GM21737 (cell line): Measurements from ENCODE around the gene CYP46A1.

ENCODE experiments used
- ATAC-seq: cut with Tn5 transposase; IDR thresholded peaks from one replicate; pipeline ENCODE4 v1.9.1; 2021; ENCODE audit warnings: mild to moderate bottlenecking, moderate library complexity; ENCODE audit not compliant: unreplicated experiment

Gene CYP46A1

DNA sequence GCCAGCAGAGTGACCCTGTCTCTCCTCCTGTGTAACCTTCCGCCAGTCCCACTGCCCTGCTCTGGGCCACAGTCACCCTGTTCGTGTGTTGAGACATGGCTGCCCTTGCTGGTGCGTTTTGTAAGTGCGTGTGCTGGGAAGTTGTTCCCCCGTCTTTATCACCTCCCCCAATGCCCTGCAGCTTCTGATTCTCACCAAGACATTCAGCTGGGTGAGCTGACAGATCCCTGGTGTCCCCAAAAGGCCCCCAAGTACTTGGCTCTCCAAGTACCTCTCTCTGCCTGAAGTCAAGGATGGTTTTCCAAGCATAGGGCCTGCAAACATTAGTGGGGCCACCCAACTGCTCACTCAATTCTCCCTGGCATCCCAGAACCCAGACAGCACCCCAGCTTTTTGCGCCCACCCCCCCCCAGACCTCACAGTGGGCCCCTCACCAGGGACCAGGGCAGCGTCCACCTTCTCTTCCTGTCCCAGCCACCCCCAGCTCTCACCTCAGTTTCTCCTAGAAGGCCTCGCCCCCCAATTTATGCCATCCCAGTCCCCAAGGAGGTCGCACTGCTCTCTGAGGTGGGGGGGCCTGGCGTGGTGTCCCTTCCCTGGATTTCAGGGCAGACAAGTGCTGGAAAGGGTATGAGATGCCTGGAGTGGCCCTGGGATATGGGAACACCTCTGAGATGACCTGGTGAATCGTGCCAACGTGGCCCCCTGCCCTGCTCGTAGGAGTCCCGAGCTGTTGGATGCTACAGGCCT, 57.3 kb downstream of the CYP46A1 start:
- no peak for ATAC-seq

DNA sequence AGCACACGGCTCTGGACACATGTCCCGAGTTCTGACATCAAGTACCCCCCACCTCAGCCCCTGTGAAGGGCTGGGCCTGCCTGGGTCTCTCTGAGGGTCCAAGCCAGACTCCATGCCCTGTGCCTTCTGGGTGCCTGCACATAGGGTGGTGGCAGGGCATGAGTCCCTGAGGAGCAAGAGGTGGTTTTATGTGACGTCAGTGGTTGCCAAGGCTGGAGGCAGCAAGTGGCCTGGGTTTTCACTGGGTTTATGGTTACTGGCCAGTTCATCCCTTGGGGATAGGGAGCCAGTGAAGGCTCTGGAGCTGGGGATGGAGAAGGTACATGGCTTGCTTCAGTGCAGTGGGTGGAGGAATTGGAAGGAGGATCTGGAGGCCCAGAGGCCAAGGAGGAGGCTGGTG, 58.0 kb downstream of the CYP46A1 start:
- ATAC-seq = no peak

DNA sequence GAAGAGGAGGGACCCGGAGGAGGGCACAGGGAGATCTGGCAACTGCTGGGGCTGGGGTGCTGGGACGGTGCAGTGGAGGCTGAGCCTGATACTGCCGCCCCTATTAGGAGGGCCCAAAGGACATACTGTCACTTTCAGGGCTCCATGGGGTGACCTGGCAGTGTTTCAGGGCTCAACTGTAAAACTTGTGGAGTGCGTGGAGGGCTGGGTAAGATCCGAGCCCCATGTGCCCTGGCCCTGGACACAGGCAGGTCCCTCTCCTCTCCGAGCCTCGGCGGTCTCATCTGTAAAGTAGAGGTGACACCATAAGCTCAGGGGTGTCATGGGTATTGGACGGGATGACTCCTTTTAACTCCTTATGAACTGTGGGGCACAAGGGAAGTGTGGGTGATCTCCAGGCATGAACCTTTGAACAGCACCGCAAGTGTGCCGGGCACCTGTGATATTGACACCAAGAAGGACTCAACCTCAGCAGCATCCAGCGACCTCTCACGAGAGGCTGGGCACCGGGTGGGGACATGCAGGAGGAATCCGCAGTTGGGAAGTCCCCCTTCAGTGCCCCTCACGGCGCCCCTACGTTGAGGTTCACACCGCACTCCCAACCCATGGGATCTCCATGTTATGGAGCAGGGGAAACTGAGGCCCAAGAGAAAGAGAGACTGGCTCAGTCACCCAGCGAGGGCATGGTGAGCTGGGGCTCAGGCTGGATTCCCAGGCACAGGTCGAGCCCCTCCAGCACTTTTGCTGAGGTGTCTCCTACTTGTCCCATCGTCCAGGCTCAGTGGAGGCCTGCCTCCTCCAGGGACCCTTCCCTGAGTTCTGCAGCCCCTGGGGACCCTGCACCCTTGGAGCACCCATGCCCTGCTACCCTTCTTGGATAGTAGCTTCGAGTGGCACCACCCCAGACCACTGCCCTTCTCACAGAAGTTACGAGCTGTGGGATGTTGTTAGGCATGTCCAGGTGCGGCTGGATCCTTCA, 58.7 kb downstream of the CYP46A1 start:
- no peak for ATAC-seq

DNA sequence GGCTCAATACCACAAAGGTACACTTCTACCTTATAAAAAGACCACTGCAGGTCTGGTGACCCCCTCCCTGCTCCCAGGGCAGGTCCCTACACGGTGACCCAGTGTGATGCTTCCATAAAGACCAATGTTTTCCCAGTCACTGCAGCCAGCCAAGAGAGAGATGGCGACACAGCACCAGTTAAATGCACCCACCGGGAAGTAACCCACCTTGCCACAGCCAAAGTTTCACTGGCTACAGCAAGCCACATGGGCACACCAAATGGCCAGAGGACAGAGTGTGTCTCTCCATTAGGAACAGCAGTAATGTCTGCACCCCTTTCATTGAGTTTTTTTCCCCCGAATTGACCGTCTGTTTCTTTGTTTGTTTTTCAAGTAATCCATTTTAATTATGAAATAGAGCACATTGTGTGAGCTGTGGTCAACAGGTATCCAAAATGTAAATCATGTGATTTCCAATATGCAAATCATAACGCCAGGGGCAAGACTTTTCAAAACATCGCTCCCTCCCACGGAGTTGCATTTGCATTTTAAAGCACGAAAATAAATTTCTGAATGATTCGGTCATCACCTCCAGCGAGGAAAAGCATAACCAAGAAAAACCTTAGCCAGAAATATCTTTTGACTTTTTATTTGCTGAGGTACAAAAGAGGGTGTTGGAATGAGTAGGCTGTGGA, 60.2 kb downstream of the CYP46A1 start:
- ATAC-seq = no peak

DNA sequence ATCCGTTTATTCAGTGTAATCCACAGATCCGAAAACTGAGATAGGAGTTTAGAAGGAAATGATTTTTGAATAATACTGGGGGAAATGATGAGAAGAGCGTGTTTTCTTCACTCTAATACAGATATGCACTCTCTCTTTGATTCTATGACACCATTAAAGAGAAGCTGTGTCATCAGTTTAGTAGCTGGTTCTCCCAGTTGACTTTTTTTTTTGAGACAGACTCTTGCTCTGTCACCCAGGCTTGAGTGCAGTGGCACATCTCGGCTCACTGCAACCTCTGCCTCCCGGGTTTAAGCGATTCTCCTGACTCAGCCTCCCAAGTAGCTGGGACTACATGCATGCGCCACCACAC, 60.8 kb downstream of the CYP46A1 start:
- no peak for ATAC-seq

DNA sequence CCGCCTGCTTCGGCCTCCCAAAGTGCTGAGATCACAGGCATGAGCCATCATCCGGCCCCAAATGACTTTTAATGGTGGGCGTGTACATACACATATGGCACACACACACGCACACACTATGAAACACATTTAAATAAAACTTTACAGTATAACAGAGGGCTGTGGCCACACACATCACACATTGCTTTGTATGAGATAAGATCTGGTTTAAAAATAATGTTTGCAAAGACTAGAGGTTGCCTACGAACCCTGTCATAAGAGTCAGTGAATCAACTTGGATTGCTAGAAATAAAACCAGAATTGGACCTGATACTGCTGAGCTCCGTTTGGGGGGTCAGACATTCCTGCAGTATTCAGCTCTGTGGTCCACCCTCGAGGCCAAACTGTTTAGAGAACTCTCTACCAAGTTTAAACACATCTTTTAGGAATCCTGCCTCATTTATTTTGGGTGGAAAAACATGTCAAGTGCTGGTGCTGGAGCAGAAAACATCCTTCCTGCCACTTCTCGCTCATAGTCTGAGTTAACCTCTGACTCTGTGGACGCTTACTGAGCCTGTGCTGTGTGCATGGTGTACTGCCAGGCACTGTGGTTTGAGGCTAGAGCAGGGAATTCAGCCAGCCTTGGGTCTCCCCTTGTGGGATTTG, 61.3 kb downstream of the CYP46A1 start:
- ATAC-seq = no peak

DNA sequence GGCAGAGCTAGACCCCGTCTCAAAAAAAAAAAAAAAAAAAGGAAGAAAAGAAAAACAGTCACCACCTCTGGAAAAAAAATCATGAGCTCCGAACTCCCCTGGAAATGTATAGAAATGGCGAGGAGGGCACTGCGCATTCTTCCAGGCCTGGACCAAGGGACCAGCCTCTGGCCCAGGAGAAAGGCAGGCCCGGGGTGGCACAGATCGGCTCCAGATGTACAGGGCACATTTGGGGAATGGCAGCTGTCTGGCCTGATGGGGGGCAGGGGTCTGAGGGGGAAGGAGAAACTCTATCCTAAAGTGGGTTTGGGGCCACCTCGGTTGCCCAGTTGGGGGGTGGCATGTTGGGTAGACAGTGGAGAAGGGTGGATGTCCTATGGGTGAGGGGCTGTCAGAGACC, 63.1 kb downstream of the CYP46A1 start:
- ATAC-seq = no peak

DNA sequence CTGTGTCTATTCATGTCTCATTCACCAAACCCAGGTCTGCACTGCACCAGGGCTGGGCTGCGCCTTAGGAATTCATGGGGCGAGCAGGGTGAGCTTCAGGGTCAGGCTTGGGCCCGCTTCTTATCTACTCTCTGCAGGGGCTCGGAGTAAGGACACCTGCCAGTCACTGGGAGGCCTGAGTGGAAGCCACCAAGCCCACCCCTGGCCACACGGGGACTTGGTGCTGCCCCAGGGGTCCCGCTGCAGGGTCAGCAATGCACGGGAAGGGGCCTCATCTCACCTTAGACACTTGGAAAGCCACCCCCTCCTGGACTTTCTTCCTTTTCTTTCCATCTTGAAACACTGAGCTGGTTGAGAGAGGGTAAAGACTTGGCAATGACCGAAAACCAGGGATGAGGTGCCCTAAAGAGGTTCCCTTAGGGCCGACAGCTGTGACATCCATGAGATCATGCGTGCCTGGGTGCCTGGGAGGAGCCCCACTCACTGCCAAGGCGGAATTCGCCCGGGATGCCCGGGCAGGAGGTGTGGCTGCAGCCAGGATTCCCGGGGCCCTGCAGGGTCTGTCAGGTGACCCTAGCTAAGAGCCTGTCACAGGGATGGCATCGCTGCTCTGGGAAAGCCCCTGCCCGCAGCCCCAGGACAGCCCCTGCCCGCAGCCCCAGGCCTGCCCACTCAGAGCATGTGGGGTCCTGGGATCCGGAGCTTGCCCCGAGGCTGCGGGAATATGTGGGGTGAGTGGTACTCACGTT, 63.7 kb downstream of the CYP46A1 start:
- no peak for ATAC-seq

DNA sequence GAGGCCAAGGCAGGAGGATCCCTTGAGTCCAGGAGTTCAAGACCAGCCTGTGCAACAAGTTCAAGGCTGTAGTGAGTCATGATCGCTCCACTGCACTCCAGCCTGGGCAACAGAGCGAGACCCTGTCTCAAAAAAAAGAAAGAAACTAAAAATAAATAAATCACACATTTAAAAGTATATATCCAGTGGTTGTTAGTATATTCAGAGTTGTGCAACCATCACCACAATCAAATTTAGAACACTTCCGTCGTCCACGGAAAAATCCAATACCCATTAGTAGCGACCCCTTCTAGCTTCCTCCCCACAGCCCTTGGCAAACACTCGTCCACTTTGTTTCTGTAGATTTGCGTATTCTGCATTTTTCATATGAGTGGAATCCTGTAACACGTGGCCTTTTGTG, 64.4 kb downstream of the CYP46A1 start:
- ATAC-seq = no peak

DNA sequence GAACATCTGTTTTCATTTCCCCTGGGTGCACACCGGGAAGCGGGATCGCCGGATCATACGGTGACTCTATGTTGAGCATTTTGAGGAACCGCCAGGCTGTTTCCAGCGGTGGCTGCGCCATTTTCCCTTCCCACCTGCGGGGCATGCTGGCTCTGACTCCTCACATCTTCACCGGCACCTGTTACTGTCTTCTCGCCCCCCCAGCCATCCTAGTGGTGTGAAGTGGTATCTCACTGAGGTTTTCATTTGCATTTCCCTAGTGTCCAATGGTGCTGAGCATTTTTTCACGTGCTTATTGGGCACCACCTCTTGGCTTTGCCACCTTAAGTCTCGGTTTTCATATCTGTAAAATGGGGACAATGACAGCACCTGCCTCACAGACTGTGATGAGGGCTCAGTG, 65.0 kb downstream of the CYP46A1 start:
- ATAC-seq = no peak

DNA sequence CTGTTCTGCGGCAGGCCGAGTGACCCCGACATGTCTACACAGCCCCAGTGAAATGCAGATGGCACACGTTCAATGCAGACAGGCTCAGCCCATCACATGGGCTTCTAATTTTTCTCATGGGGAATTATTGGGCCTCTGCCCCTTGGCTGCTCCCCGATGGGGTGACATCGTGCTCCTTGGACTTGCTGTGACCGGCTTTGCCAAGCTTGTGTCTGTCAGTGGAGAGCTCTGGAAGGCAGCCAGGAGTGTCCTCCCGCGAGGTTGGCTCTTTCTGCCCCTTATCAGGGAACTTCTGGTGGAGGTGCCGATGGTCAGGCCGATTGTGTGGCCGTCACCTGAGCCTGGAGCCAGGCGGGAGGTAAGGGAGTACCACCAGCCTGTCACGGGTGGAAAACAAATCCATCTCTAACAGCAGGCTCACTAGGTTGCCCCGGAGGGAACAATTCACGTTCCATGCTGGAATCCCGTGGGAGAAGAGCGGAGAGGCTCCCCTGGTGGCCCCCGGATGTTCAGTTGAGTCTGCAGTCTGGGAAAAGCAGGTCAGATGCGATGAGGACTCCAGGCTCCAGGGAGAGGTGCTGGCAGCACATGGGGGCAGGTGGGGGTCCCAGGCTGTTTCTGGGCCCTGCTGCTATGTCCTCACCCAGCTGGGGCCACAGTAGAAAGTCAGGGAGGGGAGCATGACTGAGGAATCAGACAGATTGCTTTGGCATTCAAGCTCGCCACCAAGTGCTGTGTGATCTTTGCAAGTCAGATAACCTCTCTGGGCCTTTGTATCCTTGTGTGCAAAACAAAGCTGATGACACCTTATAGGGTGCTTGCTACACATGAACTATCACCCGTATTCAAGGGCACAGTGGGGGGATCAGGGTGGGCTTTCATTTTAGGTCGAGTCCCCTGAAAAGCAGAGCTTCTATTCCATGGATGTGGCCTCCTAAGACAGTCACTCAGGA, 65.9 kb downstream of the CYP46A1 start:
- ATAC-seq = no peak

DNA sequence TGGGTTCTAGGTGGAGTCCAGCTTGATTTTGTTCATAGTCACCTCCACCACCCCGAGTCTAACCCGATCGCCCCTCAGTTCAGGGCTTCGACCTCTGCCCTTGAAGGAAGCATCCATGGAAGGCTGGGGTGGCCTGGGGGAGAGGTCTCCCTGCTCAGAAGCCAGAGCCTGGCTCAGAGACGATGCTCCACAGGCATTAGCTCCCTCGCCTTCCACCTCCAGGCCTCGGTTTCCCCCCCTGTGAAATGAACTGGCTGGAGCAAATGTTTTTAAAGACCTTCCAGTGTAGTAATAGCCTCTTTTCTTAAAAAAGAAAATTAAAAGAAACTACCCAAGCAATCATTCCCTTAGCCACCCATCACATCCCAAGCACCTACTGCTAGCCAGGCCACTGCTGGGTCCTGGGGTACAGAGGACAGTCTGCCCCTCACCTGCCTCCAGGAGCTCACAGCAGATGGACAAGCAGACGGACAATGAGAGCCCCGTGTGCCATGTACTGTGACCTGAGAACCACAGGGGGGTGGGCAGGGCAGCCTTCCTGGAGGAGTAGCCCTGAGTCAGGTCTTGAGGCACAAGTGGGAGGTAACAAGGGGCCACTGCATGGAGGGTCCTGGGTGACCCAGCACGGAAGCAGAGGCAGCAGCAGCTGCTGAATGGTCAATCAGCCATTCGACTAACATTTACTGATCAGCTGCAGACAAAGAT, 66.8 kb downstream of the CYP46A1 start:
- no peak for ATAC-seq

DNA sequence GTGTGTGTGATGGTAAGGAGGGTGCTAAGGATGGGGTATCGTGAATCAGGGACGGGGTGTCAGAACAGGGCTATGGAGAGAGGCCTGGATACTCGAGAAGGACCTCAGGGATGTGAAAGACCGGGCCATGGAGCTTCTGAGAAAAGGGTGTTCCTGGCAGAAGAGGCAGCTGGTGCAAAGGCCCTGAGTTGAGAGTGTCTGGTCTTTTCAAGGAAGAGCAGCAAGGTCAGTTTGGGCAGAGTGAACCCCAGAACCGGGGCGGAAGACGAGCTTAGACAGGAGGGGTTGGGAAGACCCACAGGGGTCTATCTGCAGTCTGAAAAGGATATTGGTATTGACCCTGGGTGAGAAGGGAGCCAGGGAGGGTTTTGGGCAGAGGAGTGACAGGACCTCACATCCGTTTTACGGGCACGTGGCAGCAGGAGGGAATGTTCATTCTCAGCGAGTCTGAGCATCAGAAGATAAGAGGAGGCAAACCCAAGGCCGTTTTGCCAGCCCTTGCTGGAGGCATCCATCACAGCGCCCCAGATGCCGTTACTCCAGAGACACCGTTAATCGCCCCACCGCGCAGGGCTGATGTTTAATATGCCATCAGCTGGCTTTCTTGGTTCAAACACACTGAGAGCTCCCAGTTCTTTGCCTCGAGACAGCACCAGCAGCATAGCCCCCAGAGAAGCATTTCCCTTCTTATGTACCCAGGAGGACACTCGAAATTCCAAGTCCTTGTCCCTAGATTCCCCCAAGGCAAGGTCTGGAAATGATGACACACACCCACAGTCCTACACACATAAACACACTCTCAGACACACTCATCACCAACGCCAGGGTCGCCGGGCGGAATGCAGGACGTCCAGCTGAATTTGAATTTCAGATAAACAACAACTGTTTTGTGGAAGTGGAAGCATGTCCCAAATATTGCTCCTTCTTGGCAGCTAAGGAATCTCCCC, 67.7 kb downstream of the CYP46A1 start:
- ATAC-seq = no peak

DNA sequence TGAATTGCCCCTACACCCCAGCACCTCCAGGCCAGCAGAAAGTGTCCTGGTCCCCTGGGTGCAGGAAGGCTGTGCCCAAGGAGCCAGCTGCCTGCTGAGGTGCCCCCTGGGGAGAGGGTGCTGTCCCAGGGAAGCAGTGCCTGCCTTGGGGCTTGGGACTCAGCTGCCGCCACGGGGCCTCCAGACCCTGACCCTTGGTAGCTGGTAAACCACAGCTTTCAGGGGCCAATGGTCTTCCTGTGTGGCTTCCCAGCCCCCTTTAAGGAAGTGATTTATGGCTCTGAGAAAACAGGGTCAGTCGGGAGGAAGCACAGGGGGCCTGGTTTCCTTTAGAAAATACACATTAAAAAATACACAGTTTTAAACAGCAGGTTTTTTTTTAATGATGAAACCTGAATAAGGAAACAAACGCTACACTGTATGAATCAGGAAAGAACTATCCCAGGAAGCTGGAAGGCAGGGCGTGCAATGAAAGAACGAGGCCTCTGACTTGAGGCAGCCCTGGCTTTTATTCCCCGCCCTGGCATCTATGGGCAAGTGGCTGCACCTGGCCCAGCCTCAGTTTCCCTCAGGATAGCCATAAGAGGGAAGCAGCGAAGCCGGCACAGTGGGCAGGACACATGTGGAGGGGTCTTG, 68.5 kb downstream of the CYP46A1 start:
- ATAC-seq = no peak

DNA sequence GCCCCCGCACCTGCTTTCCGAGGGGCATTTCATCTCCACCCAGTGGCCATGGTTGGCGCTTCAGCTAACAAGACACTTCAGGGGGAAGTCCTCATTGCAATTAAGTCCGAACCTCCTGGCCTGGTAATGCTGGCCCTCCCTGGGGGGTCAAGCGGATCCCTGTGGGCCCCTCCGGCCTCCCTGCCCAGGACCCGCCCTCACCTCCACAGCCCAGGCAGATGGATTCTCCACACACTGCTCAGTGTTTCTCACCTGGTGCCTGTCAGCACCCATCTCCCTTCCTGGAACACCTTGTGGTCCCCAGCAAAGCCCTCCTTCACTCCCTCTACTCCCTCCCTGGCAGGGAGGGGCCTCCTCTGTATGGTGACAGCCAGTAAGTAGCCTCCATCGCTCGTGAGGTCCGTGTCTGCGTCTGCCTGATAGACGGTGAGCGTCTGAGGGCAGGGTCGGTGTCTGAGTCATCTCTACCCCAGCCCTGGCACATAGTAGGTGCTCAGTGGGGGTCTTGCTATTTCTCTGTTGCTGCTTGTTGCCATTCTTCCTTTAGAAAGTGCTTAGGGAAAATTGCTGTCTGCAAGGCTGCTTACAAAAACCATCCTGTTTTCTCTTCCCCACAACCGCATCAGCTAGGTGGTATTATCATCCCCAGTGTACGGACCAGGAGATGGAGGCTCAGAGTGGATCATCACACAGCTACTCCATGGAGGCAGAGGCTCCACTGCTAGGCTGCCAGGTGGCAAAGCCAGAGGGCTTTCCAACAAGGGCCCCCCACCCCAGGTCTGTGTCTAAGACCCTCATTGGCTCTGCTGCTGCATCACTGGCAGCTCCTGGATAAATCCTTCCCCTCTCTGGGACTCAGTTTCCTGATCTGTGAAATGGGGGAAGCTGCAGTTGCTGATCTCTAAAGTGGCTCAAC, 69.4 kb downstream of the CYP46A1 start:
- no peak for ATAC-seq
